Prostate gland (tissue), 2 donors: Measurements from ENCODE around the gene PAFAH2. TPM values are rescaled to one million over a fixed set of nuclear protein-coding genes. Genes with fewer than 3 reads are reported as not detected.

Experiments
- DNase-seq: peaks from one replicate; pipeline ENCODE4 v3.0.0-alpha.2; 2019; ENCODE audit warnings: low spot score
- H3K27ac ChIP-seq, 2 donors: fragments of 200-600 bp; sonication (generic); 2 replicates each; pipeline ENCODE4 v1.5.1; 2017 to 2019
- H3K27me3 ChIP-seq: fragments of 200-600 bp; sonication (generic); replicated peaks from 2 replicates; pipeline ENCODE4 v1.5.1; 2019; ENCODE audit not compliant: insufficient read depth
- H3K36me3 ChIP-seq, 2 donors: fragments of 200-600 bp; sonication (generic); 1 replicate in 1 of 2; 2 replicates in 1 of 2; pipeline versions ENCODE4 v1.5.1 to v1.8.1; 2017 to 2019
- H3K4me1 ChIP-seq: fragments of 200-600 bp; sonication (generic); replicated peaks from 2 replicates; pipeline ENCODE4 v1.5.1; 2019
- H3K4me3 ChIP-seq, 2 donors: fragments of 200-600 bp; sonication (generic); 2 replicates each; pipeline ENCODE4 v1.5.1; 2017 to 2019
- H3K9me3 ChIP-seq: fragments of 200-600 bp; sonication (generic); 2 replicates; pipeline ENCODE4 v1.5.1; 2017
- CTCF ChIP-seq, 4 experiments: fragments of 200-600 bp in 2 of 4; fragments of 450-650 bp in 2 of 4; sonication (generic) in 2 of 4; IDR thresholded peaks; 1 replicate in 3 of 4; 2 replicates in 1 of 4; pipeline ENCODE4 v1.5.1; 2016 to 2019; ENCODE audit warnings: antibody characterized with exemption in 4 of 4, mild to moderate bottlenecking in 2 of 4, moderate library complexity in 2 of 4
- POLR2A ChIP-seq: fragments of 450-650 bp; IDR thresholded peaks from one replicate; pipeline ENCODE4 v1.6.1; 2016; ENCODE audit warnings: antibody characterized with exemption, mild to moderate bottlenecking
- POLR2AphosphoS5 ChIP-seq: sonication (generic); formaldehyde crosslinking; IDR thresholded peaks from one replicate; pipeline ENCODE4 v1.6.1; 2017; ENCODE audit warnings: antibody characterized with exemption
- WGBS: methylation state at CpG from one replicate; pipeline ENCODE4 v1.1.5; 2018; 5-methylcytosine and 5-hydroxymethylcytosine counted together
- intact Hi-C: fragments of 100-400 bp; cut with DNase I; formaldehyde crosslinking; loops from one replicate; pipeline ENCODE4 v1.14.2; 2022
- total RNA-seq, 2 donors: library from RNA; depleted of rRNA; stranded (reverse); fragments of >200 nt; gene quantifications; one replicate each; pipeline ENCODE4 v1.1.0, GENCODE V29; 2016

PAFAH2 gene
- total RNA-seq, 2 donors from 2014 or later: 17.4 to 18.7 TPM

- Histone ChIP-seq H3K27ac (no peak overlapping the region), H3K4me3 (no peak overlapping the region), H3K36me3 (no peaks in the 10 kb centered on the region), H3K27me3 (no peaks in the 10 kb centered on the region), H3K4me1 (no peaks in the 10 kb centered on the region), H3K9me3 (no peaks in the 10 kb centered on the region)
- no peak for TF ChIP-seq POLR2AphosphoS5
- WGBS: 84% methylated on average over 13 of the region's 13 CpGs
- intact Hi-C loops: no loop called here
- no peak for DNase-seq
Observed at GRCh38 chr1:26023009-26023408, 25.1 kb upstream of the PAFAH2 start.

GRCh38 chr1:26022404-26022779 is 24.5 kb upstream of the PAFAH2 start:
- Histone ChIP-seq H3K27ac (no peak overlapping the region), H3K9me3 (no peaks in the 10 kb centered on the region), H3K4me1 (no peaks in the 10 kb centered on the region), H3K36me3 (no peaks in the 10 kb centered on the region), H3K27me3 (no peaks in the 10 kb centered on the region), H3K4me3 (no peak overlapping the region)
- 64% methylated on average over 8 of the region's 8 CpGs for WGBS
- TF ChIP-seq CTCF (IDR thresholded peaks at IDR 0.05) (no peak), POLR2A (no peak)
- intact Hi-C loops: no loop called here
- no peak for DNase-seq

- no peak within 1 kb of the TSS for H3K27ac ChIP-seq
Observed at GRCh38 chr1:26021647-26022403, 24.0 kb upstream of the PAFAH2 start, which contains the start of gene EXTL1. Gene EXTL1, plus strand, starts transcription at chr1:26021775. Its CDS starts 872 bp downstream, at chr1:26022647.

GRCh38 chr1:26020941-26021646 is 23.2 kb upstream of the PAFAH2 start:
- Histone ChIP-seq H3K27ac (no peak overlapping the region), H3K36me3 (no peaks in the 10 kb centered on the region), H3K4me3 (no peak overlapping the region), H3K4me1 (no peaks in the 10 kb centered on the region), H3K27me3 (no peaks in the 10 kb centered on the region), H3K9me3 (no peaks in the 10 kb centered on the region)
- WGBS: 70% methylated on average over 6 of the region's 6 CpGs
- DNase-seq: no peak
- no peak for TF ChIP-seq POLR2A
- no peak for TF ChIP-seq CTCF (IDR thresholded peaks at IDR 0.05)
- no peak for TF ChIP-seq POLR2AphosphoS5
- intact Hi-C loops: no loop called here

More at GRCh38 chr1:26021647-26022403, 24.0 kb upstream of the PAFAH2 start, which contains the start of gene EXTL1:
- Histone ChIP-seq H3K36me3 (no peaks in the 10 kb centered on the region), H3K4me1 (no peaks in the 10 kb centered on the region), H3K4me3 (no peak within 1 kb of the TSS), H3K27me3 (no peaks in the 10 kb centered on the region), H3K9me3 (no peaks in the 10 kb centered on the region)
- TF ChIP-seq POLR2AphosphoS5 (no peak), POLR2A (no peak), CTCF (IDR thresholded peaks at IDR 0.05) (no peak)
- WGBS: 26% methylated on average over 15 of the region's 15 CpGs
- DNase-seq: no peak
- intact Hi-C loops: no loop called here

- WGBS: 47% methylated on average over 6 of the region's 6 CpGs
- no peak overlapping the region for H3K27ac ChIP-seq
- TF ChIP-seq CTCF (IDR thresholded peaks at IDR 0.05) (no peak), POLR2A (no peak), POLR2AphosphoS5 (no peak)
- H3K27me3 ChIP-seq: no peaks in the 10 kb centered on the region
- no peaks in the 10 kb centered on the region for H3K9me3 ChIP-seq
- H3K36me3 ChIP-seq: no peaks in the 10 kb centered on the region
- intact Hi-C loops: no loop called here
- no peak for DNase-seq
- no peaks in the 10 kb centered on the region for H3K4me1 ChIP-seq
- no peak overlapping the region for H3K4me3 ChIP-seq
Observed at GRCh38 chr1:26020330-26020768, 22.5 kb upstream of the PAFAH2 start.
